A673 (cell line): Measurements from ENCODE around the gene TOPORS.

Experiments used
- EZH2 ChIP-seq: fragments of 200-600 bp; sonication (generic); IDR thresholded peaks from 2 replicates; pipeline ENCODE4 v1.6.1; 2017; ENCODE audit warnings: borderline replicate concordance, low read depth, mild to moderate bottlenecking, mixed read lengths, antibody characterized with exemption, low read length; ENCODE audit not compliant: poor library complexity, severe bottlenecking
- TF ChIP-seq, protein P1 (sequence below): fragments of 300-800, 200-600 bp; sonication (generic); conservative IDR thresholded peaks from 2 replicates; pipeline ENCODE4 v1.5.1; 2017; ENCODE audit warnings: low read depth, mild to moderate bottlenecking, antibody characterized with exemption, low read length, moderate library complexity, mixed read lengths

- TF ChIP-seq, protein P1, sequence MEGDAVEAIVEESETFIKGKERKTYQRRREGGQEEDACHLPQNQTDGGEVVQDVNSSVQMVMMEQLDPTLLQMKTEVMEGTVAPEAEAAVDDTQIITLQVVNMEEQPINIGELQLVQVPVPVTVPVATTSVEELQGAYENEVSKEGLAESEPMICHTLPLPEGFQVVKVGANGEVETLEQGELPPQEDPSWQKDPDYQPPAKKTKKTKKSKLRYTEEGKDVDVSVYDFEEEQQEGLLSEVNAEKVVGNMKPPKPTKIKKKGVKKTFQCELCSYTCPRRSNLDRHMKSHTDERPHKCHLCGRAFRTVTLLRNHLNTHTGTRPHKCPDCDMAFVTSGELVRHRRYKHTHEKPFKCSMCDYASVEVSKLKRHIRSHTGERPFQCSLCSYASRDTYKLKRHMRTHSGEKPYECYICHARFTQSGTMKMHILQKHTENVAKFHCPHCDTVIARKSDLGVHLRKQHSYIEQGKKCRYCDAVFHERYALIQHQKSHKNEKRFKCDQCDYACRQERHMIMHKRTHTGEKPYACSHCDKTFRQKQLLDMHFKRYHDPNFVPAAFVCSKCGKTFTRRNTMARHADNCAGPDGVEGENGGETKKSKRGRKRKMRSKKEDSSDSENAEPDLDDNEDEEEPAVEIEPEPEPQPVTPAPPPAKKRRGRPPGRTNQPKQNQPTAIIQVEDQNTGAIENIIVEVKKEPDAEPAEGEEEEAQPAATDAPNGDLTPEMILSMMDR = peak; percentile 92
- no peak for TF ChIP-seq EZH2
Measured at GRCh38 chr9:32579706-32580331, 27.4 kb upstream of the TOPORS start.
